B cell (primary cell): Measurements from ENCODE around the gene GABRE. TPM values are rescaled to one million over a fixed set of nuclear protein-coding genes. Genes with fewer than 3 reads are reported as not detected.

Source experiments
- ATAC-seq: fragments of 200-7000 bp; cut with Tn5 transposase; one replicate; pipeline ENCODE4 v1.10.0; 2021; ENCODE audit warnings: low read depth, mild to moderate bottlenecking, moderate number of reproducible peaks, moderate library complexity
- CTCF ChIA-PET: fragments of 350-600 bp; sonication (Branson Sonifier 250); formaldehyde crosslinking; loops from one replicate; lab custom pipeline; 2021; ENCODE audit warnings: antibody characterized with exemption, inconsistent platforms; lab: Charles Lee
- POLR2A ChIA-PET: fragments of 350-600 bp; sonication (Branson Sonifier 250); formaldehyde crosslinking; loops from one replicate; lab custom pipeline; 2021; ENCODE audit warnings: antibody characterized with exemption; lab: Charles Lee
- DNase-seq: peaks from one replicate; pipeline ENCODE4 v3.0.0; 2013
- H2AFZ ChIP-seq: 2 replicates; pipeline ENCODE4 v1.6.1; 2012; ENCODE audit warnings: mild to moderate bottlenecking, low read depth, low read length; ENCODE audit not compliant: insufficient read depth, poor library complexity, severe bottlenecking
- H3K27ac ChIP-seq, 2 donors: 1 replicate in 1 of 2; 2 replicates in 1 of 2; pipeline ENCODE4 v1.5.1; 2012 to 2013; ENCODE audit warnings: low read length in 2 of 2, mild to moderate bottlenecking in 2 of 2, moderate library complexity in 1 of 2
- H3K27me3 ChIP-seq, 4 experiments: fragments of 200-600 bp in 1 of 4; sonication (generic) in 1 of 4; replicated peaks in 1 of 4; 1 replicate in 2 of 4; 2 replicates in 2 of 4; pipeline versions ENCODE4 v1.6.1 to v1.7.0; 2013 to 2016; ENCODE audit warnings: low read length in 3 of 4, mild to moderate bottlenecking in 2 of 4, mixed read lengths in 1 of 4, moderate library complexity in 1 of 4; ENCODE audit not compliant: insufficient read depth in 4 of 4, control insufficient read depth in 3 of 4; ENCODE audit errors: control extremely low read depth in 1 of 4
- H3K36me3 ChIP-seq, 2 experiments: replicated peaks in 1 of 2; 1 replicate in 1 of 2; 2 replicates in 1 of 2; pipeline versions ENCODE4 v1.6.1 to v1.7.1; 2013; ENCODE audit warnings: low read length in 1 of 2; ENCODE audit not compliant: insufficient read depth in 2 of 2, control insufficient read depth in 1 of 2; ENCODE audit errors: control extremely low read depth in 1 of 2, extremely low read depth in 1 of 2
- H3K4me1 ChIP-seq, 2 donors: fragments of 200-600 bp in 1 of 2; sonication (generic) in 1 of 2; 1 replicate in 1 of 2; 2 replicates in 1 of 2; pipeline versions ENCODE4 v1.5.1 to v1.6.1; 2013 to 2017; ENCODE audit warnings: low read length in 2 of 2; ENCODE audit not compliant: control insufficient read depth in 2 of 2, insufficient read depth in 2 of 2
- H3K4me2 ChIP-seq: replicated peaks from 2 replicates; pipeline ENCODE3; 2012; ENCODE audit warnings: mild to moderate bottlenecking, low read depth, low read length; ENCODE audit not compliant: poor library complexity, severe bottlenecking
- H3K4me3 ChIP-seq, 5 experiments: fragments of 200-600 bp in 1 of 5; sonication (generic) in 1 of 5; 1 replicate in 3 of 5; 2 replicates in 2 of 5; pipeline versions ENCODE4 v1.5.1 to v1.7.0; 2011 to 2016; ENCODE audit warnings: low read length in 4 of 5, mild to moderate bottlenecking in 4 of 5, low read depth in 2 of 5, control low read depth in 1 of 5, moderate library complexity in 1 of 5; ENCODE audit not compliant: insufficient read depth in 1 of 5; ENCODE audit errors: control extremely low read depth in 1 of 5, extremely low read depth in 1 of 5
- H3K79me2 ChIP-seq: fragments of 200-600 bp; sonication (generic); one replicate; pipeline ENCODE4 v1.6.0; 2016; ENCODE audit warnings: low read length; ENCODE audit not compliant: control insufficient read depth, insufficient read depth
- H3K9ac ChIP-seq: fragments of 200-600 bp; sonication (generic); 2 replicates; pipeline ENCODE4 v1.6.1; 2017; ENCODE audit warnings: mild to moderate bottlenecking, low read length, moderate library complexity
- H3K9me3 ChIP-seq, 3 donors: one replicate each; pipeline versions ENCODE4 v1.6.1 to v1.7.1; 2013; ENCODE audit warnings: low read length in 2 of 3; ENCODE audit not compliant: control insufficient read depth in 2 of 3, insufficient read depth in 1 of 3; ENCODE audit errors: control extremely low read depth in 1 of 3
- H4K20me1 ChIP-seq: 2 replicates; pipeline ENCODE4 v1.6.0; 2012; ENCODE audit warnings: mild to moderate bottlenecking, low read length; ENCODE audit not compliant: insufficient read depth, control insufficient read depth, poor library complexity, severe bottlenecking
- H3K27ac Mint-ChIP-seq: one replicate; pipeline ENCODE4 v1.8.0; 2021; ENCODE audit warnings: mixed read lengths
- H3K27me3 Mint-ChIP-seq: one replicate; pipeline ENCODE4 v1.8.0; 2021; ENCODE audit warnings: mixed read lengths
- H3K4me1 Mint-ChIP-seq: one replicate; pipeline ENCODE4 v1.8.0; 2021; ENCODE audit warnings: mixed read lengths
- H3K4me3 Mint-ChIP-seq: one replicate; pipeline ENCODE4 v1.8.0; 2021; ENCODE audit warnings: mixed read lengths
- H3K9me3 Mint-ChIP-seq: one replicate; pipeline ENCODE4 v1.8.0; 2022; ENCODE audit warnings: mixed read lengths; ENCODE audit not compliant: insufficient read depth
- EZH2 ChIP-seq: IDR thresholded peaks from 2 replicates; pipeline ENCODE4 v1.6.1; 2012; ENCODE audit warnings: borderline replicate concordance, low read depth, mild to moderate bottlenecking, moderate library complexity, low read length; ENCODE audit not compliant: insufficient read depth, poor library complexity, severe bottlenecking
- WGBS: methylation state at CpG from one replicate; pipeline ENCODE4 v1.1.5; 2013; ENCODE audit warnings: missing lambda C conversion rate; ENCODE audit not compliant: insufficient coverage; 5-methylcytosine and 5-hydroxymethylcytosine counted together
- intact Hi-C: fragments of 100-400 bp; cut with micrococcal nuclease; formaldehyde crosslinking; loops from one replicate; pipeline ENCODE4 v1.10.0; 2022
- polyA plus RNA-seq: library from polyadenylated mRNA; depleted of rRNA; stranded (reverse); fragments of >200 nt; gene quantifications from 2 replicates; pipeline ENCODE4 v1.2.3, GENCODE V29; 2012
- total RNA-seq, 2 donors: library from RNA; stranded (reverse); fragments of 120-200 nt in 1 of 2; gene quantifications; 1 replicate in 1 of 2; 2 replicates in 1 of 2; pipeline versions ENCODE4 v1.2.3 to v1.2.4, GENCODE V29; 2013 to 2022
- TF ChIP-seq, protein P1 (sequence below): fragments of 200-600 bp; IDR thresholded peaks from one replicate; pipeline ENCODE4 v1.8.0; 2022; ENCODE audit warnings: antibody characterized with exemption, mild to moderate bottlenecking

The GABRE gene
- total and polyA plus RNA-seq, 2 donors (not counting 1 experiment from before 2014, with no cell fraction given), result not detected

GRCh38 chrX:151973851-151974335, 583 bp downstream of the GABRE start:
- Histone ChIP-seq H3K79me2 (no peaks in the 10 kb centered on the region), H3K27me3 (no peaks in the 10 kb centered on the region), H3K4me3 (no peak overlapping the region), H3K9me3 (no peaks in the 10 kb centered on the region), H3K4me2 (no peak overlapping the region), H3K9ac (no peak overlapping the region), H3K27ac (no peak overlapping the region), H4K20me1 (no peaks in the 10 kb centered on the region), H3K36me3 (no peaks in the 10 kb centered on the region), H2AFZ (no peak overlapping the region), H3K4me1 (no peaks in the 10 kb centered on the region)
- Mint-ChIP-seq H3K27ac (no peak overlapping the region), H3K9me3 (no peaks in the 10 kb centered on the region), H3K4me3 (no peak overlapping the region), H3K27me3 (peaks cover 15% of the 10 kb centered on the region), H3K4me1 (no peaks in the 10 kb centered on the region)
- ChIA-PET CTCF (no interaction called here), POLR2A (no interaction called here)
- no peak for TF ChIP-seq EZH2
- TF ChIP-seq, protein P1, sequence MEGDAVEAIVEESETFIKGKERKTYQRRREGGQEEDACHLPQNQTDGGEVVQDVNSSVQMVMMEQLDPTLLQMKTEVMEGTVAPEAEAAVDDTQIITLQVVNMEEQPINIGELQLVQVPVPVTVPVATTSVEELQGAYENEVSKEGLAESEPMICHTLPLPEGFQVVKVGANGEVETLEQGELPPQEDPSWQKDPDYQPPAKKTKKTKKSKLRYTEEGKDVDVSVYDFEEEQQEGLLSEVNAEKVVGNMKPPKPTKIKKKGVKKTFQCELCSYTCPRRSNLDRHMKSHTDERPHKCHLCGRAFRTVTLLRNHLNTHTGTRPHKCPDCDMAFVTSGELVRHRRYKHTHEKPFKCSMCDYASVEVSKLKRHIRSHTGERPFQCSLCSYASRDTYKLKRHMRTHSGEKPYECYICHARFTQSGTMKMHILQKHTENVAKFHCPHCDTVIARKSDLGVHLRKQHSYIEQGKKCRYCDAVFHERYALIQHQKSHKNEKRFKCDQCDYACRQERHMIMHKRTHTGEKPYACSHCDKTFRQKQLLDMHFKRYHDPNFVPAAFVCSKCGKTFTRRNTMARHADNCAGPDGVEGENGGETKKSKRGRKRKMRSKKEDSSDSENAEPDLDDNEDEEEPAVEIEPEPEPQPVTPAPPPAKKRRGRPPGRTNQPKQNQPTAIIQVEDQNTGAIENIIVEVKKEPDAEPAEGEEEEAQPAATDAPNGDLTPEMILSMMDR, result no peak
- WGBS, result 22% methylated on average over 17 of the region's 21 CpGs
- intact Hi-C loops, result no loop called here
- ATAC-seq, result no peak
- DNase-seq, result no peak

- no CpG with 5 or more reads among the region's 4 CpGs for WGBS
- no peak for DNase-seq
- H2AFZ ChIP-seq, result no peak overlapping the region
Measured at GRCh38 chrX:151973060-151973661, 1.3 kb downstream of the GABRE start.

More at GRCh38 chrX:151973060-151973661, 1.3 kb downstream of the GABRE start:
- TF ChIP-seq, protein P1, result no peak
- TF ChIP-seq EZH2, result no peak
- Mint-ChIP-seq H3K9me3 (peaks cover 4% of the 10 kb centered on the region), H3K27me3 (peaks cover 15% of the 10 kb centered on the region), H3K4me1 (no peaks in the 10 kb centered on the region), H3K27ac (no peak overlapping the region), H3K4me3 (no peak overlapping the region)
- intact Hi-C loops, result no loop called here
- POLR2A ChIA-PET, result no interaction called here
- Histone ChIP-seq H3K79me2 (no peaks in the 10 kb centered on the region), H3K36me3 (no peaks in the 10 kb centered on the region), H3K4me1 (no peaks in the 10 kb centered on the region), H3K9me3 (no peaks in the 10 kb centered on the region), H3K27ac (no peak overlapping the region), H3K9ac (no peak overlapping the region), H3K4me3 (no peak overlapping the region), H4K20me1 (no peaks in the 10 kb centered on the region), H3K27me3 (no peaks in the 10 kb centered on the region), H3K4me2 (no peak overlapping the region)
- CTCF ChIA-PET, result no interaction called here
- no peak for ATAC-seq
